Measurements from ENCODE around the gene PTPRG. TPM values are rescaled to one million over a fixed set of nuclear protein-coding genes. Genes with fewer than 3 reads are reported as not detected.
"Not testable (repeated sequence)": the region's sequence is repeated elsewhere in the genome, so short reads cannot be mapped to it uniquely, and the experiment has no call there.

PTPRG gene
- total RNA-seq, 1 donor from 2014 or later, result 124 TPM

DNA sequence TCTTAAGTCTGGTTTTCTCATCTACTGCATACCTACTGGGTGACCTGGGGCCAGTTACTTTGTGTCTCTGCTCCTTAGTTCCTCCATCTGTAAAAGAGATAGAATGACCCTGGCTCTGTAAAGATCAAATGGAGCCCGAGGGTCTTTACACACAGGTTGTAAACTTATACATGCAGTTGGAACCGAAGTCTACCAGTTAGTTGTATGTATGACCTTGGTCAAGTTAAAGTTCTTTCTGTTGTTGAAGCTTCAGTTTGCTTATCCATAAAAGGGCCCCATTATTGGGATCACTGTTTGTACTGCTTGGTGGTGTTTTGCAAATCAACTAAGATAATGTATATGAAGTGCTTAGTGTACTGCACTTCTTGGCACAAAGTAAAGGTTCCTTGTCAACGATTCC, 186.9 kb downstream of the PTPRG start:
- DNase-seq (ENCODE audit: low spot score), result no peak

DNA sequence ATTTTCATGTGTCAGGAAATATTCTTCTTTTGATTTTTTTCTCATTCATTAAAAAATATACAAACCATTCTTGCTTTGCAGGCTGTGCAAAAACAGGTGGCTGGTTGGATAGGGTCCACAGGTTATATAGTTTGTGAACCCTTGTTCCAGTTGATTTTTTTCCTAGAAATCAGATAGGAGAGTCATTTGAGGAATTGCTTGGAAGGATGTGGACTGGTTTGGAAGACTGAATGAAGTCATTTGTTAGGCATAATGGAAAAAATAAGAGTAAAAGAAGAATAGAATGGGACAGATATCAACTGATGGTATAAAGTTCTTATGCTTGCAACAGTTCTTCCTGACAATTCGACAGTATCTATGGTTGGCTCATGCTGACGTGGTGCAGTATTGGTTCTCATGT, 189.4 kb downstream of the PTPRG start:
- DNase-seq (ENCODE audit: low spot score), result no peak

DNA sequence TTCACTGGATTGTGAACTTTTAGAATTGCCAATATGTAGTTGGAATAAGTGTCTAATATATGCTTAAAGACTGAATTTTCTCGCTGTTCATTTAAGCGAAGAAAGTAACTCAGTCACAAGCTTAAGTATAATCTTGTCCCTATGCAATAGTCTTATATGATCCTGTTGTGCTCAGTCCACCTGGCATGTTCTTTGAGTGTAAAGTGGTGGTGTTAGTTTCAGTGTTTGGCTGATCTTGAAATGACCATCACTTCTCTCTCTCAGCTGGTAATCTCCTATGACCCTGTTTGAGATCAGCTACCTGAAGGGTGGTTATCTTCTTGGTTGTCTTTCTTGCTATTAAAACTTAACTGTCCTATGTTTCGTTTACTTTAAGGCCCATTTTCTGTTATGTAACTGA, 197.5 kb downstream of the PTPRG start:
- DNase-seq (ENCODE audit: low spot score), result no peak

DNA sequence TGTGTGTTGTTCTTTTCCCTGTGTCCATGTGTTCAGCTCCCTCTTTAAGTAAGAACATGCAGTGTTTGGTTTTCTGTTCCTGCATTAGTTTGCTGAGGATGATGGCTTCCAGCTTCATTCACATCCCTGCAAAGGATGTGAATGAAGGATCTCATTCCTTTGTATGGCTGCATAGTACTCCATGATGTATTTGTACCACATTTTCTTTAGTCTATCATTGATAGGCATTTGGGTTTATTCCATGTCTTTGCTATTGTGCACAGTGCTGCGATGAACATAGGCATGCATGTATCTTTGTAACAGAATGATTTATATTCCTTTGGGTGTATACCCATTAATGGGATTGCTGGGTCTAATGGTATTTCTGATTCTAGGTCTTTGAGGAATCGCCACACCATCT, 199.4 kb downstream of the PTPRG start:
- not testable (repeated sequence) for DNase-seq (ENCODE audit: low spot score)

DNA sequence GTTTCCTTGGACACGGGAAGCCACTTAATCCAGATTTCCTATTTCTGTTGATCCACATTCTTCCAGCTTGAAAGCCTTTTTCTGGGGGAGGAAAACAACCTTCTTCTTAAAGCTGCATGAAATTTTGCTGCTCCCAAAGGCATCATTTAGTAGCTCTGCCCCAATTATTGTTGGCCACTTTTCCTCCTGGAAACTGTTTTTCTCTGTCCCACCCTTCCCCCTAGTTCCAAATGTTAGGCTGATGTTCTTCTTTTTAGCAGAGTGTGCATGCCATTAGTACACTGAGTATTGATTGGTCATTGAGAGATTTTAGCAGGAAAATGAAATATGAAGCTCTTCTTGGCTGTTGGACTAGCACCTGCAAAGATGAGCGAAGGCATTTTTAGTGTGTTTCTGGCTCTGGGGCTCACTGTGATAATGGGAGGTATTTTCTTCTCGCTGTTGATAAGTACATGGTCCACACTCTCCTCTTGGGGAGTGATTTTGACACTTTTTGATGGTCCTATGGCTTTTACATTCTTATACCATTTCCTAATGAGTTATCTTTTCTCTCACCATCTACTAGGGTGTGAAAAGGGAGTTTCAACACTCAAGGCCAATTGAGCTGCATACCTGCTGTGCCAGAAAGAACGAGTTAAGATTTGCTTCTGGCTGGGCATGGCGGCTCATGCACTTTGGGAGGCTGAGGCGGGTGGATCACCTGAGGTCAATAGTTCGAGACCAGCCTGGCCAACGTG, 200.5 kb downstream of the PTPRG start:
- DNase-seq (ENCODE audit: low spot score), result no peak

DNA sequence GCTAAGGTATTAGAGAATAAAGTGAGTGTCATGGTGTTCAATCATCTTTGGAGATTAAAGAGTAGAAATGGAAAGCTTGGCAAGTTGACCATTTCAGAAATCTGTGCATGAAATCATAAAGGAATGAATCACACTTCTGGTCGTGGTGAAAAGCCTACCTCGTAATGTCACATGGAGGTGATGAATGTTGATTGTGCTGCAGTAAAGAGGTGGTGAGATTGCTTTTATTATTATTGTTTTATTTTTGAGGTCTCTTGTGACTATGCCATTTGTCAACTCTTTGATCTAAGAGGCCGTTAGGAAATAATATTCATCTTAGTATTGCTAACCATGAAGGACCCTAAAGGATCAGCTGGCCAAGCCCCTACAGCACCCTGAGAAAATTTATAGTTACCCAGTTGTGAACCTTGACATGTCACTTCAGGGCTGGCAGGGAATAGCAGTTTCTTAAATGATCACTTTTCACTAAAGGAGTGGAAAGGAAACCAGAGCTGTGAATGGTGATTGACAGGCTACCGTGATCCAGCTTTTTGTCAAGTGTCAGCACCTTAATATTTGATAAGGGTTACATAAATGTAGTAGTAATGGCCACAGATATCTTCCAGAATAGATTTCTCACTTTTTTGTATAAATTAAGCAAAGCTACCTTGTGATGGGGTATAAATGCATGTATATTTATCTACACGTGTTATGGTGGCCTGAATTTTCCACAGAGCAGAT, 203.9 kb downstream of the PTPRG start:
- no peak for DNase-seq (ENCODE audit: low spot score)

DNA sequence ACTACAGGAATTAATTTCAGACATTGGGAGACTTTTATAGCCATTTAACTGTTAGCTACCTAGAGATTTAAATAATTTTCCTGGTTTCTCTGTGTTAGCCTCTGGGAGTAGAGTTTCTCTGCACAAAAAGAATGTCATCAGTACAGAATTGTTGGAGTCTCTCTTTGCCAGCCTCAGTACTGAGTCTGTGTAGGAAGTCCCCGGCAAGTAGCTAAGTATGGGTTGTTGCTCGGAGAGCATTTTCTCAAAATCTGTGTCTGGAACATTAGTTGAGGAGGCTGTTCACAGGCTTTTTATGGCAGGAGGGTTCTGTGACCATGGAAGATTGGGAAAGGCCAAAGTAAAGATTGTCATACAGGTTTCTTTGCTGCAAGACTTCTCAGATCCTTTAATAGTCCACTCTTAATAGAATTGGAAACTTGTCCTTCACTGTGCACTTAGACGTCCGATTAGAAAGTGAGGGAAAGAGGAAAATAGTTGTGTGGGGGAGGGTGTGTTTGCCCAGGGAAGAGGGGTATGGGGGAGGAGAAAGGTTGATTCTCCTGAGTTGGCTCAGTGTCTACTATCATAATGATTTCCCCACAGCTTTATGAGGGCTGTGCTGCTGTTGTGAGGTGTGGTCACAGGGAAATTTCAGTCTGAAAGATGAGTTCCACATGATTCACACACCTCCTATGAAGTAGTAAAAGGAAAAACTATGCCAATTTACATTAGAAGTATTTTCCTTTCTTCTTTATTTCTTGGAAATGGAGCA, 207.1 kb downstream of the PTPRG start:
- no peak for DNase-seq (ENCODE audit: low spot score)

DNA sequence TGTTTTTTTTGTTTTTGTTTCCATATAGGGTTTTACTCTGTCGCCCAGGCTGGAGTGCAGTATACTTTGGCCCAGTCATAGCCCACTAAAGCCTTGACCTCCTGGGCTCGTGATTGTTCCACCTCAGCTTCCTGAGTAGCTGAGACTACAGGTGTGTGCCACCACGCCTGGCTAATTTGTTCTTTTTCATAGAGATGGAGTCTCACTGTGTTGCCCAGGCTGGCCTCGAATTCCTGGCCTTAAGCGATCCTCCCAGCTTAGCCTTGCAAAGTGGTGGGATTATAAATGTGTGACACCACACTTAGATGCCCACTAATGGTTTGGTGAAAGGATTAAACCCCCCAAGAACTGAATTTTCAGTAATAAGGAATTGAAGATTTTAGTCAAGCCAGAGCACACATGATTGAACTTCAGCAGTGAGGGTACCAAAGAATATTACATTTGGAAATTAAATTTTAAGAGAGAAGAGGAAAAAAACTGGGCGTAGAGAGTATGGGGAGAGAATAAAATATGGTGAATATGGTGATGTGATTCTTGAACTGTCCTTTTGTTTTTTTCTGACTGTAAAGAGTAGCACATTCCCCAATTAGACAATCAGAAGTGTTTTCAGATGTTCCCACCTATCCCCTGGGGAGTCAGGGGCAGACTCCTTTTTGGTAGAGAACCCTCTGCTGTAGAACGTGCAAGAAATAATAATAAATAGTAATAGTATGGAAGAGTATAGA, 208.1 kb downstream of the PTPRG start:
- DNase-seq (ENCODE audit: low spot score), result no peak

DNA sequence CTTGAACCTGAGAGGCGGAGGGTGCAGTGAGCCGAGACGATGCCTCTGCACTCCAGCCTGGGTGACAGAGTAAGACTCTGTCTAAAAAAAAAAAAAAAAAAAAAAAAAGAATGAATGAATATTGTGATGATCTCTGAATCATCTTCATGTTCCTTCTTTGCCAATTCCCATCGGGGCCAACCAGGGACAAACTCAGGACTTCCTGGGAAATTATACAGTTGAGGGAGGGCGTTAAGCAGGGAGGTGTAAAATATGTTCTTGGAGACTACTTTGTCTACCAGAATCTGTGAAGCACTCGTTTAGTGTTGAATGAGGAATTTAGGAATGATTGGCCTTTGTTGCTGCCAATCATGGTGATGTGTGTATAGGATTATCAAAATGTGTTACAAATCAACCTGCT, 210.6 kb downstream of the PTPRG start:
- no peak for DNase-seq (ENCODE audit: low spot score)

DNA sequence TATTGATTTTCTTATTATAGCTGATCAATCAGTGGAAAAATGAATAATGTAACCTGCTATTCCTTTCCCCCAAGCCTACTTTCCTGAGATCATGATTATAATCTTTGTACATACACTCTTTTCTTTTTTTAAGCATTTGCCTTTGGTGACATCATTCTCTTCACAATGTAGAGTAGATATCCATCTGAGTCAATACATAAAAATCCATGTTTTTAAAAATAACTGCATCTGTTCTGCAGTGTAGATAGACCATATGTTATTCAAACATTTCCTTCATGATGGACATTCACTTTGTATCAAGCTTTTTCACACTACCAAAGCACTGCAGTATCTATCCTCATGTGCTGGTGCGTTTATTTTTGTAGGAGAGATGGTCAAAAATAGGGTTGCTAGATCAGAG, 211.1 kb downstream of the PTPRG start:
- DNase-seq (ENCODE audit: low spot score), result no peak

DNA sequence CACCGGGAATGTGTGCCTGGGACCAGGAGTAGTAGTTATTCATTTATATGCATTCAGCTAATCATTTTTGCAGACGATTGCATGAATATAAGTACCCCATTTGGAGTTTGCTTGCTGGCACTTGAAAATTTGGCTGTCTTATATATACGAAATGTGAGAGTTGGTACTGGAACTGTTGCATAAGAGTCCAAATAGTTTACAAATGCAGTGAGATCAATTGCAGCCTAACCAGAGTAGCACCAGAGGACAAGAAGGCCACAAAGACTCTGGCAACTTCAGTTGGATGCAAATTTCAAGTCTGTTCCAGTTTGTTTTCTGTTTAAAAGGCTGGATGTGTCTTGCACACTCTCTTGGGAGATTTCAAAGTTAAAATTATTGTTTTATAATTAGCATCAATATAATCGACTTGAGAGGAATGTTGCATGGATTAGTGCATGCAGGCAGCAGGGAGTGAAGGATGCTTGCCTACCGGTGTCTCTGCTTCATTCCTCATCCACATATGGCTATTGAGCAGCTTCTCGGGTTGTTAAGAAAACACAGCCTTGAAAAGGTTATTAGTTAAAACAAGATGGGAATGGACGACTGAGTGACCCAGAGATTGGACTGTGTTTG, 213.0 kb downstream of the PTPRG start:
- DNase-seq (ENCODE audit: low spot score), result no peak

DNA sequence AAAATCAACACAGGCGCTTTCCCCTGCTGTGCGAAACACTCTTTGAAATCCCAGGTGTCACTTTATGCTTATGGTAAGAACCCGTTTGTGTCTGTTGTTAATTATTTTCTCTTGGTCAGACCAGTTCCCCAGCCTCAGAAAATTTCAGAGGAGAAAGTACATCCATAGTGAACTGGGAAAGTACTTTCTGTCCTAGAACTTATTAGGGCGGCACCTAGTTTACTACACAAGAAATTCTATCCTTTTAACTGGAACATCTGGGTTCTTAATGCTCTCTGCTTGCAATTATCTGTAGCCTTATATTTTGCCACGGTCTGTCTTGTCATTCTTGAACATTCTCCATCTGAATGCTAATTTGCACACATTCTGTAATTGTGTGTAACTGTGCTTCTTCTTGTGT, 215.0 kb downstream of the PTPRG start:
- DNase-seq (ENCODE audit: low spot score), result no peak

DNA sequence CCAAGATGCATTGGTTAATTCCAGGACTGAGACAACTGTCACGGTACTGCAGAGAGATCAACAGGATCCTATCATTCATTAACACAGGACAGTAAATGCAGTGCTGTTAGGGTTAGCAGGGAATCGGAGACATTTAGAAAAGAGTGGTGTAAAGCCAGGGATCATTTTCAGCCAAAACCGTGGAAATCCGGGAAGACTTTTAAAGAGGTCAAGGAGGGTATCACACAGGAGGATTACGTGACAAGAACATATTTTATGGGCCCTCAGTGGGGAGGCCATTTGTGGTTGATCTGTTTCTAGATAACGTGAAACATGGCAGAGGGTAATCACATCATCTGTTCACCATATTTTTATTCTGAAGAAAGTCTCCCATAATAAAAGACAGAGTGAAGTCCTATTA, 216.1 kb downstream of the PTPRG start:
- no peak for DNase-seq (ENCODE audit: low spot score)

DNA sequence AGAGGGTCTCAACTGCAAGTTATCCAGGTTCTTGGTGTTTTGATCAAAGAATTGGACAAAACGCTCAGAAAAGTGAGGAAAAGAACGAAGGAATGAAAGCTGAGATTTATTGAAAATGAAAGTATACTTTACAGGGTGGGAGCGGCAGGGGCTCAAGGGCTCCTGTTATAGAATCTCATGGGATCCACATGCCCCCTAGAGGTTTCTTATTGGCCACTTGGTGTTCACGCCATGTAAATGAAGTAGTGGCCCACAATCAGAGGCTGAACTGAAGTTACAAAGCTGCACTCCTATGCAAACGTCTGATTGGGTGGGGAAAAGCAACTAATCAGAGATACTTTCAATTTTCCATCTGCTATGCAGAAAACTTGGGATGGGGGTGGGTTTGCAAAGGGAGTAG, 216.7 kb downstream of the PTPRG start:
- DNase-seq (ENCODE audit: low spot score), result no peak

DNA sequence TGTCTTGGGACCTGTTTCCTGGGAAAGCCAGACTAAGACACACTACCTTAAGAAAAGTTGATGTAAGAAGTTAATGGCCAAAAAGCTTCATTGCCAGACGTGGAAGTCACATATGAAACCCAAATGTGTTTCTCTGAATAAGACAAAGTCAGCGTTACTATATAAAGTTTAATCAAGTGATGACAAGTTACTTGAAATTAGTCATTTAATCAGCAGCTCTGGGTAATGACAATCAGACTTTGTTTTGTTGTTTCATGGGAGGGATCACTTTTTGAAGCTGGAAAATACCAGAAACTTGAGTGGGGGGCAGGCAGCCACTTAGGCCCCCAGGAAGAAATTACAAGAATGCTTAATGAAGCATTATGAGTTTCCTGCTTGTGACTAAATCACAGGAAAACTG, 218.6 kb downstream of the PTPRG start:
- no peak for DNase-seq (ENCODE audit: low spot score)

DNA sequence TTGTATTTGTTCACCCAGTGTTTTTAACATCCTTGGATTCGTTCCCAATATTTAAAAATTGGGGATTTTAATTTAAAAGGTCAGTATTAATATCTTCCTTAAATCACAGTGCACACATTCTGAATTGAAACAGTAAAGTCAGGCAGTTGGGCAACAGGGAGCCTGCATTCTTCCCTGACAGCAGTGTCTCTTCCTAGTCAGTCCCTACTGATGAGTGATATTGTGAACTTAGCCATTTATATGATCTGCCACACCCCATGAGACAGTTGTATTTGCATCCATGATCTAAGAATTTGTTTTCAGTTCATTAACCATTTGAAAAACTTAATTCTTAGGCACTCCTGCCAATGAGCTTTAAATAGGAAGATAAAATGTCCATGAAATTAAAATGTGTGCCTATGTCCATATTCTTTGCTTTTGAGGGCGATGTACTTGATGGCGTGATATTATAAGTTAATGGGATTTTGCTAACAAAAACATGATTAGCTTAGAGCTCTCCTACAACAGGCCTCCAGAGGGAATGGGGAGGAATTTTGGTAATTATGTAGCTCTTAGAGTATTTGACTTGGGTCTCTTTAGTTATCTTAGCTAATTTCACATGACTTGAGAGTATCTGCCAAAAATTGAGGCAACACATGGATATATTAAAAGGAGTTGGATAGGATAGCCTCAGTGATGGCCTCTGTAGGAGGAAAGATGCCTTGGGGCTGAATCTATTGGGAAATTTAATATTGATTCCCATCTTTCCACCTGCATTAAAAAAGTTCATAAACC, 219.3 kb downstream of the PTPRG start:
- DNase-seq (ENCODE audit: low spot score), result no peak

DNA sequence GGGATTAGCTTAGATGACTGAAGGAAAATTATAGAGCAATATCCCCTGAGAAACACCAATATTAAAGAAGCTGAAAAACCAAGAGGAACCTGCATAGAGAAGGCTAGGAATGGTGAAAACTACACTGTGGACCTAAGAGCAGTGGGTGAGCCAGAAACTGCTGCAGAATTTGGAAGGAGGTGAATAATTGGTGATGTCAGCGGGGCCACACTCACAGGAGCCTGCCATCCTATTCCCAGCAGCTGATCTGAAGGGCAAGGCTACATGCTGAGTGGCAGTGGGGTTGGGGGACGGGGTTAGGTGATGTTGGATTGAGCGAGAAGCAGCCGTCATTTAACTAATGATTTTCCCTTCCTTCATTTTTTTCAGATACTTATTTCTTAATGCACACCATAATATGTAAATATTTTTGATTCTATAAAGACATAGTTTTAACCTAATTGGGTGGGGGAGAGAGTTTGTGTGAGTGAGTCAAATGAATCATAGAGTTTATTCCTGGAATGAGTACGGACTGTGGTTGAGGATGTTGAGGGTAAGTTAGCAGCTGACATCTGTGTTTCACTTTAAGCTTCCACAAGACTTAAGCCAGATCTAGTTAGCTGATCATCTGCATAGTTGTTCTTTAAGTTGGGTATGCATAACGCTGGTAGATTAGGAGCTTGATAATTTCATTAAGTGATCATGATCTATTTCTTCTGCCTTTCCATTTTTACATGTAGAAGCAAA, 222.8 kb downstream of the PTPRG start:
- DNase-seq (ENCODE audit: low spot score), result no peak

DNA sequence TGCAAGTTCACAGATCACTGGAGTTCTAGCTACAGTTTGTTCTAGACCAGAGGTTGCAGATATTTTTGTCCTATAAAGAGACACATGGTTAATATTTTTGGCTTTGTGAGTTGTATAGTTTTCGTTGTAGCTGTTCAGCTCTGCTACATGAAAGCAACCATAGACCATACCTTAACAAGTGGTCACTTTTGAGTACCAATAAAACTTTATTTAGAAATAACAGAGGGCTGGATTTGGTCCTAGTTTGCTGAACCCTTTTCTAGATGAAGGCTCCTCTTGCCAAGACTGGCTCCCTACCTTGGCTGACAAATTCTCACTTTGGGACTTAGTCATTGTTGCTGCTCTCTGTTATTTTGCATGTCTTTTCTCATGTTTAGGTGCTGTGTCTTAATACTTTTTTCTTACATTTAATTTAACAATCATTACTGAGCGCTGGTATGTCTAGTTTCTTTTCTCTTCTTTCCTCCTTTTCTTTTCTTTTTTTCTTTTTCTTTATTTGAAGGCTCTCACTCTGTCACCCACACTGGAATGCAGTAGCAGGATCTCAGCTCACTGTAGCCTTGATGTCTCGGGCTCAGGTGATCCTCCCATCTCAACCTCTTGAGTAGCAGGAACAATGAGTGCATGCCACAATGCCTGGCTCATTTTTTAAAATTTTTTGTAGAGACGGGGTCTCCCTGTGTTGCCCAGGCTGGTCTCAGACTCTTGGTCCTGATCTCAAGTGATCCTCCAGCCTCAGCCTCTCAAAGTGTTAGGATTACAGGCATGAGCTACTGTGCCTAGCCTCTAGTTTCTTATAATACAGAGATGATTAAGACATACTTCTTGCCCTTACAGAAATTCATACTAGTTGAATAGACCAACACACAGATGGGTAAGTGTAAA, 227.5 kb downstream of the PTPRG start:
- DNase-seq (ENCODE audit: low spot score), result no peak

DNA sequence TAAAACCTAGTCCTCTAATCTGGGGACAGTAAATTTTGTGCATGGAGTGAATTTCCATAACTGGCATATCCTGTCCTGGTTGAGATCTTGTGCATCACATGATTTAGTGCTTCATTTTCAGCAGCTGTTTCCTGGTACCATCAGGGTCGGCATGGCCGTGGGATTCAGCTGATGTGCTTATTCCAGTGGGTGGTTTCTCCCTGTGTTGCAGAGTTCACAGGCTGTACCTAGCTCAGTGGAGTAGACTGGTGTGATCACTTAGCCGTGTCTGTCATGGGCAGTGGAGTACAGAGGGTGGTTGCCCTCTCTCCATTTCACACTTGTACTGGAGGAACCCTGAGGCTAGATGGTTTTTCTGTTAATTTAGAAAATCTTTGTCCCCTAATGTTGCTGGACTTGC, 228.5 kb downstream of the PTPRG start:
- DNase-seq (ENCODE audit: low spot score), result no peak
